ENCODE results near the gene ATF6.

Gene ATF6

GRCh38 chr1:161887730-161888287 is 121.7 kb downstream of the ATF6 start:
- DNase-seq (ENCODE audit: low read depth): no peak

- no peak for DNase-seq (ENCODE audit: low read depth)
Observed at GRCh38 chr1:161890574-161890973, 124.5 kb downstream of the ATF6 start.

GRCh38 chr1:161899091-161899490 is 133.0 kb downstream of the ATF6 start:
- DNase-seq (ENCODE audit: low read depth): no peak

- DNase-seq (ENCODE audit: low read depth): no peak
Observed at GRCh38 chr1:161900160-161900559, 134.0 kb downstream of the ATF6 start.

- no peak for DNase-seq (ENCODE audit: low read depth)
Observed at GRCh38 chr1:161902182-161902581, 136.1 kb downstream of the ATF6 start.

GRCh38 chr1:161905269-161905884 is 139.3 kb downstream of the ATF6 start:
- no peak for DNase-seq (ENCODE audit: low read depth)

- no peak for DNase-seq (ENCODE audit: low read depth)
Observed at GRCh38 chr1:161907265-161907664, 141.1 kb downstream of the ATF6 start.

- DNase-seq (ENCODE audit: low read depth): no peak
Observed at GRCh38 chr1:161908264-161908663, 142.1 kb downstream of the ATF6 start.

- DNase-seq (ENCODE audit: low read depth): no peak
Observed at GRCh38 chr1:161910604-161911003, 144.5 kb downstream of the ATF6 start.

GRCh38 chr1:161913482-161914140 is 147.5 kb downstream of the ATF6 start:
- no peak for DNase-seq (ENCODE audit: low read depth)

- no peak for DNase-seq (ENCODE audit: low read depth)
Observed at GRCh38 chr1:161914595-161914994, 148.5 kb downstream of the ATF6 start.

- DNase-seq (ENCODE audit: low read depth): no peak
Observed at GRCh38 chr1:161915051-161915503, 149.0 kb downstream of the ATF6 start.

GRCh38 chr1:161915978-161916377 is 149.9 kb downstream of the ATF6 start:
- no peak for DNase-seq (ENCODE audit: low read depth)

GRCh38 chr1:161919229-161919628 is 153.1 kb downstream of the ATF6 start:
- no peak for DNase-seq (ENCODE audit: low read depth)

- no peak for DNase-seq (ENCODE audit: low read depth)
Observed at GRCh38 chr1:161921491-161921890, 155.4 kb downstream of the ATF6 start.

GRCh38 chr1:161921990-161922389 is 155.9 kb downstream of the ATF6 start:
- no peak for DNase-seq (ENCODE audit: low read depth)

- DNase-seq (ENCODE audit: low read depth): no peak
Observed at GRCh38 chr1:161928056-161928455, 161.9 kb downstream of the ATF6 start.

- no peak for DNase-seq (ENCODE audit: low read depth)
Observed at GRCh38 chr1:161929137-161929536, 163.0 kb downstream of the ATF6 start.

- DNase-seq (ENCODE audit: low read depth): no peak
Observed at GRCh38 chr1:161930064-161930463, 163.9 kb downstream of the ATF6 start.

GRCh38 chr1:161932668-161933067 is 166.5 kb downstream of the ATF6 start:
- no peak for DNase-seq (ENCODE audit: low read depth)

GRCh38 chr1:161933592-161934588 is 167.8 kb downstream of the ATF6 start:
- DNase-seq (ENCODE audit: low read depth): no peak

GRCh38 chr1:161935264-161935663 is 169.1 kb downstream of the ATF6 start:
- no peak for DNase-seq (ENCODE audit: low read depth)

Measured in HS-27A (cell line).